ENCODE measurements around the gene P3R3URF. TPM values are rescaled to one million over a fixed set of nuclear protein-coding genes. Genes with fewer than 3 reads are reported as not detected.

P3R3URF gene
- total and polyA plus RNA-seq, 9 of the 15 experiments (the other 6 are each of a cell fraction or from before 2014, with no cell fraction given), result not detected

DNA sequence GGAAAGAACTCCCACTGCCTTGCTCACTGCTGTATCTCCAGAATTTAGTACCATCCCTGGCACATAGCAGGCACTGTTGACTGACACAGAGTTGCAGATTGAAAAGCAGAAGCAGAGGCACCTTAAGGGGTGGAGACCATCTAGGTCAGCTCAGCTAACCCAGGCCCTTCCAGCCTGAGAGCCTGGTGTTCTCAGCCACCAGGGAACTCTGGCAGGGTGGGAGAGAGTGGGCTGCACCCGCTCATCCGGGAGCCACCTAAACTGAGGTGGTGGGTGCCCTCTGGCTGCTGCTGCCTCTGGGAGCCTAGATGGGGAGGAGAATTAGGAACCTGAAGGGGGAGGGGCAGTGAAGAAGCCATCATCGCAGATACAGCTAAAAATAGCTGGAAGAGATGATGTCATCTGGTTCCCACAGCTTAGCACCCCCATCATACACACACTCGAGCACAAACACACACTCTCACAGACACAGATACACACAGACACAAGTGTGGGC lies 2.9 kb downstream of the P3R3URF start (continued):
- TF ChIP-seq ARID3B (CRISPR knock-in tag; IDR thresholded peaks at IDR 0.05; ENCODE audit: borderline replicate concordance) (no peak), BRF2 (IDR thresholded peaks at IDR 0.05; ENCODE audit: borderline replicate concordance, insufficient read depth, insufficient read length) (no peak), ZKSCAN3 (CRISPR knock-in tag; IDR thresholded peaks at IDR 0.05) (no peak), POLR2AphosphoS2 (IDR thresholded peaks at IDR 0.05; ENCODE audit: low read length) (no peak), TSC22D4 (tag; IDR thresholded peaks at IDR 0.05) (no peak), CCNT2 (IDR thresholded peaks at IDR 0.05; ENCODE audit: borderline replicate concordance, extremely low read depth, insufficient read length, low read depth, low read length) (no peak), SMC3 (conservative IDR thresholded peaks at IDR 0.05; ENCODE audit: insufficient read depth, low read depth, low read length) (no peak), ATF7 (IDR thresholded peaks at IDR 0.05) (peak; percentile 98), ZNF507 (tag; conservative IDR thresholded peaks at IDR 0.05) (no peak), HINFP (tag; conservative IDR thresholded peaks at IDR 0.05; ENCODE audit: low read depth) (no peak), HMGXB4 (CRISPR knock-in tag; IDR thresholded peaks at IDR 0.05) (no peak), NFRKB (IDR thresholded peaks at IDR 0.05; ENCODE audit: low read depth) (no peak)
- TF ChIP-seq, protein P1, sequence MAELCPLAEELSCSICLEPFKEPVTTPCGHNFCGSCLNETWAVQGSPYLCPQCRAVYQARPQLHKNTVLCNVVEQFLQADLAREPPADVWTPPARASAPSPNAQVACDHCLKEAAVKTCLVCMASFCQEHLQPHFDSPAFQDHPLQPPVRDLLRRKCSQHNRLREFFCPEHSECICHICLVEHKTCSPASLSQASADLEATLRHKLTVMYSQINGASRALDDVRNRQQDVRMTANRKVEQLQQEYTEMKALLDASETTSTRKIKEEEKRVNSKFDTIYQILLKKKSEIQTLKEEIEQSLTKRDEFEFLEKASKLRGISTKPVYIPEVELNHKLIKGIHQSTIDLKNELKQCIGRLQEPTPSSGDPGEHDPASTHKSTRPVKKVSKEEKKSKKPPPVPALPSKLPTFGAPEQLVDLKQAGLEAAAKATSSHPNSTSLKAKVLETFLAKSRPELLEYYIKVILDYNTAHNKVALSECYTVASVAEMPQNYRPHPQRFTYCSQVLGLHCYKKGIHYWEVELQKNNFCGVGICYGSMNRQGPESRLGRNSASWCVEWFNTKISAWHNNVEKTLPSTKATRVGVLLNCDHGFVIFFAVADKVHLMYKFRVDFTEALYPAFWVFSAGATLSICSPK (IDR thresholded peaks at IDR 0.05; ENCODE audit: borderline replicate concordance), result no peak
